ENCODE results near the gene AUTS2. TPM values are rescaled to one million over a fixed set of nuclear protein-coding genes. Genes with fewer than 3 reads are reported as not detected.

Gene AUTS2
- total RNA-seq, 1 donor from 2014 or later, result 56.0 TPM

GRCh38 chr7:69893906-69894305 lies 295.6 kb downstream of the AUTS2 start:
- no peaks in the 10 kb centered on the region for H3K27me3 ChIP-seq
- no peaks in the 10 kb centered on the region for H3K36me3 ChIP-seq
- H3K4me1 ChIP-seq, result no peaks in the 10 kb centered on the region
- H3K27ac ChIP-seq, result no peak overlapping the region
- peak; percentile 40 for TF ChIP-seq CTCF (IDR thresholded peaks at IDR 0.05)
- DNase-seq (no peak), ATAC-seq (peak; percentile 39)
- H3K4me3 ChIP-seq, result no peak overlapping the region
- intact Hi-C loops (cut with DNase I), result no loop called here
- H3K9me3 ChIP-seq, result no peaks in the 10 kb centered on the region

GRCh38 chr7:69895446-69895845 lies 297.2 kb downstream of the AUTS2 start:
- H3K36me3 ChIP-seq, result no peaks in the 10 kb centered on the region
- no peak for TF ChIP-seq CTCF (IDR thresholded peaks at IDR 0.05)
- ATAC-seq (no peak), DNase-seq (no peak)
- H3K27me3 ChIP-seq, result no peaks in the 10 kb centered on the region
- no peaks in the 10 kb centered on the region for H3K4me1 ChIP-seq
- intact Hi-C loops (cut with DNase I), result no loop called here
- H3K9me3 ChIP-seq, result no peaks in the 10 kb centered on the region
- H3K27ac ChIP-seq, result no peak overlapping the region
- no peak overlapping the region for H3K4me3 ChIP-seq

- H3K4me1 ChIP-seq, result no peaks in the 10 kb centered on the region
- H3K27me3 ChIP-seq, result no peaks in the 10 kb centered on the region
- intact Hi-C loops (cut with DNase I), result no loop called here
- no peak for TF ChIP-seq CTCF (IDR thresholded peaks at IDR 0.05)
- no peaks in the 10 kb centered on the region for H3K36me3 ChIP-seq
- no peak for DNase-seq
- H3K9me3 ChIP-seq, result no peaks in the 10 kb centered on the region
- no peak overlapping the region for H3K4me3 ChIP-seq
- no peak overlapping the region for H3K27ac ChIP-seq
- ATAC-seq, result no peak
These were observed 297.8 kb downstream of the AUTS2 start for GRCh38 chr7:69896121-69896520.

- Histone ChIP-seq H3K4me3 (no peak overlapping the region), H3K27ac (no peak overlapping the region), H3K4me1 (no peaks in the 10 kb centered on the region), H3K27me3 (no peaks in the 10 kb centered on the region), H3K36me3 (no peaks in the 10 kb centered on the region), H3K9me3 (no peaks in the 10 kb centered on the region)
- intact Hi-C loops (cut with DNase I), result no loop called here
- ATAC-seq, result no peak
- DNase-seq, result no peak
- no peak for TF ChIP-seq CTCF (IDR thresholded peaks at IDR 0.05)
These were observed 299.9 kb downstream of the AUTS2 start for GRCh38 chr7:69898189-69898588.

GRCh38 chr7:69903410-69903809 lies 305.1 kb downstream of the AUTS2 start:
- H3K27ac ChIP-seq, result no peak overlapping the region
- DNase-seq (no peak), ATAC-seq (no peak)
- no peak overlapping the region for H3K4me3 ChIP-seq
- no peaks in the 10 kb centered on the region for H3K9me3 ChIP-seq
- no peaks in the 10 kb centered on the region for H3K36me3 ChIP-seq
- H3K27me3 ChIP-seq, result no peaks in the 10 kb centered on the region
- no peak for TF ChIP-seq CTCF (IDR thresholded peaks at IDR 0.05)
- no peaks in the 10 kb centered on the region for H3K4me1 ChIP-seq
- intact Hi-C loops (cut with DNase I), result no loop called here

GRCh38 chr7:69906283-69906995 lies 308.2 kb downstream of the AUTS2 start:
- Histone ChIP-seq H3K4me3 (no peak overlapping the region), H3K4me1 (no peaks in the 10 kb centered on the region), H3K27ac (no peak overlapping the region), H3K9me3 (no peaks in the 10 kb centered on the region), H3K36me3 (no peaks in the 10 kb centered on the region), H3K27me3 (no peaks in the 10 kb centered on the region)
- DNase-seq (no peak), ATAC-seq (no peak)
- intact Hi-C loops (cut with DNase I), result no loop called here
- no peak for TF ChIP-seq CTCF (IDR thresholded peaks at IDR 0.05)
